HuH-7.5 (cell line): ENCODE data around the gene CARD6.
"Not testable (repeated sequence)": the region's sequence is repeated elsewhere in the genome, so short reads cannot be mapped to it uniquely, and the experiment has no call there.

Source experiments
- DNase-seq: peaks from one replicate; pipeline ENCODE4 v3.0.0; 2011; ENCODE audit warnings: low spot score

CARD6 gene

DNA sequence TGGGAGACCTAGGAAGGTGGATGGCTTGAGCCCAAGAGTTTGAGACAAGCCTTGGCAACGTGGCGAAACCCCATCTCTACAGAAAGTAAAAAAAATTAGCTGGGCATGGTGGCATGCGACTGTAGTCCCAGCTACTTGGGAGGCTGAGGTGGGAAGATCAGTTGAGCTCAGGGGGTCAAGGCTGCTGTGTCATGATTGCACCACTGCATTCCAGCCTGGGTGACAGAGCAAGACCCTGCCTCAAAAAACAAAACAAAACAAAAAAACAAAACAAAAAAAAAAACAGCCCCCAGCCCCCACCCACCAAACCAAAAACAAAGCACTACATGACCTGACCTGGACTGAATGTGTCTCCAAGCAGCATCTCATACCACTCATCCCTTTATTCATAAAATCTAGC is 34.8 kb downstream of the CARD6 start:
- DNase-seq: no peak

GRCh38 chr5:40877371-40877988 is 36.3 kb downstream of the CARD6 start:
- no peak for DNase-seq

GRCh38 chr5:40879163-40879942 is 38.2 kb downstream of the CARD6 start:
- DNase-seq: no peak

- no peak for DNase-seq
Measured at GRCh38 chr5:40882291-40882690, 41.1 kb downstream of the CARD6 start.

- DNase-seq: not testable (repeated sequence)
Measured at GRCh38 chr5:40883051-40883450, 41.9 kb downstream of the CARD6 start.

GRCh38 chr5:40895440-40896425 is 54.6 kb downstream of the CARD6 start:
- DNase-seq: not testable (repeated sequence)

- DNase-seq: peak; percentile 53
Measured at GRCh38 chr5:40904205-40904993, 63.2 kb downstream of the CARD6 start.

GRCh38 chr5:40904994-40905306 is 63.8 kb downstream of the CARD6 start:
- no peak for DNase-seq

- no peak for DNase-seq
Measured at GRCh38 chr5:40906351-40906751, 65.2 kb downstream of the CARD6 start.

DNA sequence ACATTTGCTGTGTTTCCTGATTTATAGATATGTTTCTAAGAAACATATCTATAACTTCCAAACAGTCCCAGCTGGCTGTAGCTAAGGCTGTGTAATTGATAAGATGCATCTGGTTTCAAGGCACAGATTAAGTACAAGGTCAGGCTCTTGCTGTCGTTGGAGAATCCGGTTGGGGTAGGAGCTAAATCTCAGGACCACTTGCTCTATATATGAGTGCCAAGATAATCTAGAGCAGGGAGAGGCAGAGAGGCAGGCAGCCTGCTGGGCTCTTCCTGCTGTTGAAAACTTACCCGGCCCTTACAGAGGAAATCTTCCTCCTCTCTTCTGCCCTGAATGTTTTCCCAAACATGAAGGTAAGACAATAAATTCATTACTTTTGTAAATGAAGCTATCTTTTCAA is 68.1 kb downstream of the CARD6 start, which contains the start of gene C7:
C7 (plus strand) TSS at position 234 of the 400 bp plus-strand sequence; CDS start at position 348, 114 bp downstream.
- DNase-seq: no peak

GRCh38 chr5:40909723-40910122 is 68.6 kb downstream of the CARD6 start:
- no peak for DNase-seq
